ENCODE results near the gene HUNK.

HUNK gene

DNA sequence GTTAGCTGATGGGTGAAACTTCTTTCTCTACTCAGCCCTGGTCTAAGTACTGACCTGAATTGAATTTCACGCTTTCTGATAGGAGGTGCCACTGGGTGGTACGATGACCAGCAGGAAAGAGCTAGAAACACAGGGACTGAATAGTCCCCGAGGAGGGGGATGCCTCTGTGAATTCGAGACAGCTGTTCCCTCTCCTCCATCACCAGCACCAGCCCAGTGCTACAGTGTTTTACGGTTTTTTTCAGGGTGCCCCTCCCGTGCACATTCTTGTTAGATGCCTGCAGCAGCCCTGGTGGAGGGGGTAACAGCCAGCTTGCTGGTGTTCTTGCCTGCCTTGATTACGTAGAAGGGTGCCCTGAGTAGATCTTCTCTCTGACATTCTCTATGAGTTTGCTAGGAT lies 7.1 kb downstream of the HUNK start:
- TF ChIP-seq ZFX (IDR thresholded peaks at IDR 0.05) = no peak
- TF ChIP-seq, protein P1, sequence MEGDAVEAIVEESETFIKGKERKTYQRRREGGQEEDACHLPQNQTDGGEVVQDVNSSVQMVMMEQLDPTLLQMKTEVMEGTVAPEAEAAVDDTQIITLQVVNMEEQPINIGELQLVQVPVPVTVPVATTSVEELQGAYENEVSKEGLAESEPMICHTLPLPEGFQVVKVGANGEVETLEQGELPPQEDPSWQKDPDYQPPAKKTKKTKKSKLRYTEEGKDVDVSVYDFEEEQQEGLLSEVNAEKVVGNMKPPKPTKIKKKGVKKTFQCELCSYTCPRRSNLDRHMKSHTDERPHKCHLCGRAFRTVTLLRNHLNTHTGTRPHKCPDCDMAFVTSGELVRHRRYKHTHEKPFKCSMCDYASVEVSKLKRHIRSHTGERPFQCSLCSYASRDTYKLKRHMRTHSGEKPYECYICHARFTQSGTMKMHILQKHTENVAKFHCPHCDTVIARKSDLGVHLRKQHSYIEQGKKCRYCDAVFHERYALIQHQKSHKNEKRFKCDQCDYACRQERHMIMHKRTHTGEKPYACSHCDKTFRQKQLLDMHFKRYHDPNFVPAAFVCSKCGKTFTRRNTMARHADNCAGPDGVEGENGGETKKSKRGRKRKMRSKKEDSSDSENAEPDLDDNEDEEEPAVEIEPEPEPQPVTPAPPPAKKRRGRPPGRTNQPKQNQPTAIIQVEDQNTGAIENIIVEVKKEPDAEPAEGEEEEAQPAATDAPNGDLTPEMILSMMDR (conservative IDR thresholded peaks at IDR 0.05) = no peak
- H3K27ac ChIP-seq = no peak overlapping the region

DNA sequence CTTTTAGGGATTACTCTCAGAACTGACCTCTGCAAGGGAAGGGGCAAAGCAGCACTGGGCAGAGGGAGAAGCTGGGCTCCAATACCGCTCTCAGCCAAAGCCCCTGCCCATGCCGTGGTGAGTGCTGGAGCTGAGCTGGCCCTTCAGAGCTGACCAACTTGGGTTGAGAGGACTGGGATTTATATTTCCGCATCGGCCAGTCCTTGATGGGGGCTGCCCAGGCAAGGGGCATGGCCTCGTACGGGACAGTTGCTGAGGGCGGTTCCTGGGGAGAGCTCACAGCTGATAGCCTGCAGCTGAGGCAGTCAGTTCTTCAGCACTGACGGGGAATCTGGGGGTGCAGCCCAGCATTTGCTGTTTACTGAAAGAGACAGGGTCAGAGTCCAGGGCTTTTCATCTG lies 8.0 kb downstream of the HUNK start:
- TF ChIP-seq, protein P1 (conservative IDR thresholded peaks at IDR 0.05) = no peak
- no peak for TF ChIP-seq ZFX (IDR thresholded peaks at IDR 0.05)
- H3K27ac ChIP-seq = no peak overlapping the region

DNA sequence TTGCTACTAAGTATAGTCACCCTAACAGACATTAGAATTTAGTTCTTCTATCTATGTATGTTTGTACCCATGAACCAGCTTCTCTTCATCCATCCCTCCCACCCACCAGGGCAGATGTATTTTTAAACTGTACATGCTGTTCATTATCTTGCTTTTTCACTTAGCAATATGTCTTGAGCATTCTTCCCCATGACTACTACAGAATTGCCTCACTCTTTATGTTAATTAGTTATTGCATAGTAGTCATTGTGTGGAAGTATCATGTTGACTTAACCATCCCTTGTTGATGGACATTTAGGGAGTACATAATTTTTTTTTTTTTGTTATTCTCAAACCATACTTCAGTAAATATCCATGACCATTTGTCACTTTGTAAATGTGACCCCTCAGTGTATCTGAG lies 9.9 kb downstream of the HUNK start:
- TF ChIP-seq ZFX (IDR thresholded peaks at IDR 0.05) = no peak
- TF ChIP-seq, protein P1 (conservative IDR thresholded peaks at IDR 0.05) = no peak
- H3K27ac ChIP-seq = no peak overlapping the region

DNA sequence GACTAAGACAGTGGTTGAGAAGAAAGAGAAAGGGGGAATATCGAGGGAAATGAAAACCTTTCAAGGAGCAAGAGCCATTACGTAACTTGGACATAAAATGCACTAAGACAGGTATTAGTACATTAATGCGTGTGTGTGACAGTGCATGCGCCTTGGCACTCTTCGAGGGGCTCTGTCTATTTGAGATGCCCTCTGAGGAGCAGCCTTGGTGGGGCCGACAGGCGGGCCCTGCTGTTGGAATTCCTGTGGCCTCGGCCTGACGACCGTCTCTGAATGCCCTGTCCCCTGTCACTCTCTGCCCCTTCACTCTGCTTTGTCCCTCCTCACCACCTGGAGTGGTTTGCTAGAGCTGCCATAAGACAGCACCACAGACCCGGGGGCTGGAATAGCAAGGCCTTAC lies 12.3 kb downstream of the HUNK start:
- no peak for TF ChIP-seq ZFX (IDR thresholded peaks at IDR 0.05)
- TF ChIP-seq, protein P1 (conservative IDR thresholded peaks at IDR 0.05) = no peak
- no peak overlapping the region for H3K27ac ChIP-seq

DNA sequence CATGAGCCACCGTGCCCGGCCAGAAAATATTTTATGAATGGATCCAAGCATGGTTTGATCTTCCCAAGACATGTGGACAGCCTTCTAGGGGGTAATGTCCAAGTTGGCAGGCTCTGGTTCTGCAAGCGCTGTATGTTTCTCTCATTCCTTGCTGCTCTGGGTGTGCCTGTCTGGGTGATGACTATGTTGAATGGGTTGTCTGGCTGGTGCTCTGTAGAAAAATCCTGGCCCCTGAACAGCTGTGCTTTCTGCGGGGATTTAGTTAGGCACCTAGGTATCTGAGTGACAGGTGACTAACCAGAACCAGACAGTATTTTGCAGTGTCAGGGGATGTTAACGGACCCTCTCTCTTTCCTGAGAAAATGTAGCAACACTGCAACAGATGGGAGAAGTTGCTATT lies 14.1 kb downstream of the HUNK start:
- no peak for TF ChIP-seq ZFX (IDR thresholded peaks at IDR 0.05)
- TF ChIP-seq, protein P1 (conservative IDR thresholded peaks at IDR 0.05) = no peak
- H3K27ac ChIP-seq = no peak overlapping the region

DNA sequence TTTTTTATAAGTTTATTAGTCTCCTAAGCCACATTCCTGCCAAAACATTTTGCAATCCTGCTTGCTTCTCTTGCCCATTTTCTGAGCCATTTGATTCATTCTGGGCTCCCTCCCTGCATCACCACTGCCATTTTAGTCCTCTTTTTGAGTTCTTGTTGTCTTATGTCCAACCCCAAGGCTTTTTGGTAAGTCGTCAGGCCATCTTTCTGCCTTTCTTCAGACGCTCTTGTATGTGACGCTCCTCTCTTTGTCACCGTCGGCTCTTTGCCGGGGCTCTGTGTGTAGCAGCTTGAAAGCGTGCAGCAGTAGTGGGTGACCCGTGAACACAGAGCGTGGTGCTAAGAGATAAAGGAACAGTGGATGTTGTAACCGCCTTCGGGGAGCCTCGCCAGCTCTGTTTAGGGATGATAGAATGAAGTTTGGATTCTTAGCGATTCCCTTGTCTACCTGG lies 14.6 kb downstream of the HUNK start:
- no peak overlapping the region for H3K27ac ChIP-seq
- TF ChIP-seq, protein P1 (conservative IDR thresholded peaks at IDR 0.05) = no peak
- TF ChIP-seq ZFX (IDR thresholded peaks at IDR 0.05) = no peak

DNA sequence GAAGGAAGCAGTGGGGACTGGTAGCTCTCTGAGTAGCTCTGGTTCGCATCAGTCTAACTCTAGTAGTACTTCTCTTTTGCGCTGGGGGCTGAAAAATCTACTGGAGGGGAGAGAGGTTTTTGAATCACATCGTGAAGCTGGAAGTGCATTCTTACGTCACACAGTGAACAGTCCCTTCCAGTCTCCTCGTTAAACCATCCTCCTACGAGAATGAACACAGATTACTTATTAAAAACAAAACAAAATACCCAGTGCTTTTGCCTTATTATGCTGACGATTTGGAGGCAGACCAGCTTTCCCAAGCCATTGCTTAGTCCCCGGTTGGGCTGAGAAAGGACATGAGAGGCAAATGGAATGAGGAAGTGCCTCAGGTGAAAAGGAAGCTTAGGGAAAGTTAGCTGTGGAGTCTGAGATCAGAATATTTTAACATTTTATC lies 16.1 kb downstream of the HUNK start:
- TF ChIP-seq, protein P1 (conservative IDR thresholded peaks at IDR 0.05) = no peak
- no peak for TF ChIP-seq ZFX (IDR thresholded peaks at IDR 0.05)
- no peak overlapping the region for H3K27ac ChIP-seq

All from C4-2B (cell line).